ENCODE measurements around the gene ADGRL3.
"Not testable (repeated sequence)": the region's sequence is repeated elsewhere in the genome, so short reads cannot be mapped to it uniquely, and the experiment has no call there.

The ADGRL3 gene

GRCh38 chr4:61665649-61666048 is 465.5 kb downstream of the ADGRL3 start:
- no peak for DNase-seq

- no peak for DNase-seq
These were observed 466.1 kb downstream of the ADGRL3 start for GRCh38 chr4:61666244-61666643.

GRCh38 chr4:61671599-61671998 is 471.5 kb downstream of the ADGRL3 start:
- no peak for DNase-seq

- DNase-seq, result no peak
These were observed 475.3 kb downstream of the ADGRL3 start for GRCh38 chr4:61675464-61675863.

GRCh38 chr4:61678297-61678696 is 478.2 kb downstream of the ADGRL3 start:
- DNase-seq, result no peak

- DNase-seq, result no peak
These were observed 493.4 kb downstream of the ADGRL3 start for GRCh38 chr4:61693520-61693919.

- no peak for DNase-seq
These were observed 514.3 kb downstream of the ADGRL3 start for GRCh38 chr4:61714387-61714911.

GRCh38 chr4:61716426-61716825 is 516.3 kb downstream of the ADGRL3 start:
- no peak for DNase-seq

- no peak for DNase-seq
These were observed 523.4 kb downstream of the ADGRL3 start for GRCh38 chr4:61723492-61723891.

- DNase-seq, result no peak
These were observed 527.2 kb downstream of the ADGRL3 start for GRCh38 chr4:61727286-61727685.

GRCh38 chr4:61734409-61734808 is 534.3 kb downstream of the ADGRL3 start:
- no peak for DNase-seq

- DNase-seq, result no peak
These were observed 539.8 kb downstream of the ADGRL3 start for GRCh38 chr4:61739887-61740286.

GRCh38 chr4:61740886-61741285 is 540.8 kb downstream of the ADGRL3 start:
- DNase-seq, result no peak

GRCh38 chr4:61741327-61742096 is 541.4 kb downstream of the ADGRL3 start:
- no peak for DNase-seq

GRCh38 chr4:61750810-61751209 is 550.7 kb downstream of the ADGRL3 start:
- DNase-seq, result no peak

GRCh38 chr4:61752617-61753016 is 552.5 kb downstream of the ADGRL3 start:
- DNase-seq, result no peak

GRCh38 chr4:61753739-61754138 is 553.6 kb downstream of the ADGRL3 start:
- no peak for DNase-seq

- not testable (repeated sequence) for DNase-seq
These were observed 556.8 kb downstream of the ADGRL3 start for GRCh38 chr4:61756937-61757336.

GRCh38 chr4:61757983-61758382 is 557.9 kb downstream of the ADGRL3 start:
- not testable (repeated sequence) for DNase-seq

- DNase-seq, result not testable (repeated sequence)
These were observed 558.5 kb downstream of the ADGRL3 start for GRCh38 chr4:61758596-61758995.

GRCh38 chr4:61759245-61759644 is 559.1 kb downstream of the ADGRL3 start:
- not testable (repeated sequence) for DNase-seq

GRCh38 chr4:61759885-61760284 is 559.8 kb downstream of the ADGRL3 start:
- DNase-seq, result not testable (repeated sequence)

- no peak for DNase-seq
These were observed 560.7 kb downstream of the ADGRL3 start for GRCh38 chr4:61760820-61761219.

GRCh38 chr4:61762722-61763627 is 562.8 kb downstream of the ADGRL3 start:
- no peak for DNase-seq
